Islet precursor cell (in vitro differentiated cells): ENCODE data around the gene TM9SF3.
A peak's percentile ranks its signal among the peaks of the same experiment; 100 is the strongest.

Experiments used
- DNase-seq: peaks from one replicate; pipeline ENCODE4 v3.0.0-alpha.2; 2018

The TM9SF3 gene

GRCh38 chr10:96586419-96587263, at the start of gene TM9SF3:
Gene TM9SF3, minus strand, starts transcription at chr10:96587012. Its CDS starts 177 bp downstream, at chr10:96586835.
- DNase-seq = peak; percentile 94

- DNase-seq = no peak
These were observed 49.7 kb upstream of the TM9SF3 start for GRCh38 chr10:96636551-96636950.

- peak; percentile 89 for DNase-seq
These were observed 46.3 kb upstream of the TM9SF3 start for GRCh38 chr10:96632974-96633710.

- no peak for DNase-seq
These were observed 40.5 kb upstream of the TM9SF3 start for GRCh38 chr10:96627292-96627691.

- DNase-seq = no peak
These were observed 40.0 kb upstream of the TM9SF3 start for GRCh38 chr10:96626795-96627194.

- no peak for DNase-seq
These were observed 38.4 kb upstream of the TM9SF3 start for GRCh38 chr10:96625173-96625572.

- no peak for DNase-seq
These were observed 35.4 kb upstream of the TM9SF3 start for GRCh38 chr10:96622013-96622787.

- no peak for DNase-seq
These were observed 33.3 kb upstream of the TM9SF3 start for GRCh38 chr10:96619796-96620773.

GRCh38 chr10:96619120-96619519, 32.3 kb upstream of the TM9SF3 start:
- no peak for DNase-seq

GRCh38 chr10:96618653-96619052, 31.8 kb upstream of the TM9SF3 start:
- no peak for DNase-seq

GRCh38 chr10:96616961-96617360, 30.1 kb upstream of the TM9SF3 start:
- no peak for DNase-seq

GRCh38 chr10:96614515-96614914, 27.7 kb upstream of the TM9SF3 start:
- DNase-seq = peak; percentile 69

- DNase-seq = no peak
These were observed 26.8 kb upstream of the TM9SF3 start for GRCh38 chr10:96613576-96613975.

- DNase-seq = no peak
These were observed 25.4 kb upstream of the TM9SF3 start for GRCh38 chr10:96612055-96612830.

GRCh38 chr10:96610817-96611216, 24.0 kb upstream of the TM9SF3 start:
- DNase-seq = no peak

- DNase-seq = no peak
These were observed 22.7 kb upstream of the TM9SF3 start for GRCh38 chr10:96609510-96609909.

- DNase-seq = no peak
These were observed 22.0 kb upstream of the TM9SF3 start for GRCh38 chr10:96608805-96609204.

GRCh38 chr10:96608262-96608661, 21.4 kb upstream of the TM9SF3 start:
- no peak for DNase-seq

- DNase-seq = no peak
These were observed 20.1 kb upstream of the TM9SF3 start for GRCh38 chr10:96606946-96607345.

- DNase-seq = peak; percentile 85
These were observed 19.4 kb upstream of the TM9SF3 start for GRCh38 chr10:96606216-96606615.

GRCh38 chr10:96600337-96600736, 13.5 kb upstream of the TM9SF3 start:
- DNase-seq = no peak
